GM12892 (cell line): ENCODE data around the gene FILIP1.

Source experiments
- POLR2A ChIP-seq: IDR thresholded peaks from 2 replicates; pipeline ENCODE4 v1.6.1; 2011; ENCODE audit warnings: low read depth, low read length, control low read depth
- POLR2AphosphoS5 ChIP-seq: IDR thresholded peaks from 2 replicates; pipeline ENCODE4 v1.6.1; 2011; ENCODE audit warnings: low read depth, low read length, control low read depth
- TAF1 ChIP-seq: IDR thresholded peaks from 2 replicates; pipeline ENCODE4 v1.6.1; 2011; ENCODE audit warnings: low read depth, mild to moderate bottlenecking, control low read depth, low read length, borderline replicate concordance

- TF ChIP-seq POLR2AphosphoS5 (no peak), POLR2A (no peak), TAF1 (no peak)
Measured at GRCh38 chr6:75376347-75377024, 117.1 kb downstream of the FILIP1 start.
